GM23338 (cell line): Measurements from ENCODE around the gene TMCC1. TPM values are rescaled to one million over a fixed set of nuclear protein-coding genes. Genes with fewer than 3 reads are reported as not detected.

ENCODE experiments used
- ATAC-seq: fragments of 200-7000 bp; cut with Tn5 transposase; 3 replicates; pipeline ENCODE4 v1.9.1; 2020
- DNase-seq: peaks from one replicate; pipeline ENCODE4 v3.0.0-alpha.2; 2015; ENCODE audit warnings: low spot score
- H2AFZ ChIP-seq: fragments of 200-600 bp; sonication (generic); 2 replicates; pipeline ENCODE4 v1.8.0; 2016; ENCODE audit warnings: antibody characterized with exemption, mild to moderate bottlenecking, moderate library complexity
- H3F3A ChIP-seq: fragments of 200-600 bp; sonication (generic); replicated peaks from 2 replicates; pipeline ENCODE4 v1.8.0; 2017; ENCODE audit warnings: antibody characterized with exemption, mixed run types, low read depth
- H3K27ac ChIP-seq: fragments of 200-600 bp; sonication (generic); 2 replicates; pipeline ENCODE4 v1.6.1; 2016; ENCODE audit warnings: low read depth
- H3K27me3 ChIP-seq: fragments of 200-600 bp; sonication (generic); 2 replicates; pipeline ENCODE4 v1.8.0; 2016; ENCODE audit warnings: mild to moderate bottlenecking, mixed run types, moderate library complexity; ENCODE audit not compliant: insufficient read depth
- H3K36me3 ChIP-seq: fragments of 200-600 bp; sonication (generic); 2 replicates; pipeline ENCODE4 v1.8.0; 2016; ENCODE audit warnings: mild to moderate bottlenecking; ENCODE audit not compliant: insufficient read depth
- H3K4me1 ChIP-seq: fragments of 200-600 bp; sonication (generic); 2 replicates; pipeline ENCODE4 v1.8.0; 2016; ENCODE audit warnings: mild to moderate bottlenecking, moderate library complexity; ENCODE audit not compliant: insufficient read depth
- H3K4me2 ChIP-seq: fragments of 200-600 bp; sonication (generic); 2 replicates; pipeline ENCODE4 v1.7.1; 2017; ENCODE audit warnings: mixed run types
- H3K4me3 ChIP-seq: fragments of 200-600 bp; sonication (generic); 2 replicates; pipeline ENCODE4 v1.6.1; 2016; ENCODE audit warnings: mixed run types
- H3K79me2 ChIP-seq: fragments of 200-600 bp; sonication (generic); replicated peaks from 2 replicates; pipeline ENCODE4 v1.8.0; 2017; ENCODE audit warnings: mild to moderate bottlenecking; ENCODE audit not compliant: insufficient read depth
- H3K9me2 ChIP-seq: fragments of 200-600 bp; sonication (generic); 2 replicates; pipeline ENCODE4 v1.8.0; 2017; ENCODE audit not compliant: insufficient read depth
- H4K20me1 ChIP-seq: fragments of 200-600 bp; sonication (generic); replicated peaks from 2 replicates; pipeline ENCODE4 v1.8.0; 2017; ENCODE audit warnings: mild to moderate bottlenecking; ENCODE audit not compliant: insufficient read depth
- H3K27ac Mint-ChIP-seq: 2 replicates; pipeline ENCODE4 v1.8.0; 2020; ENCODE audit warnings: inconsistent platforms, mild to moderate bottlenecking, moderate library complexity, mixed read lengths
- H3K27me3 Mint-ChIP-seq: 3 replicates; pipeline ENCODE4 v1.8.0; 2022; ENCODE audit warnings: low read depth, mild to moderate bottlenecking, moderate library complexity, mixed read lengths, inconsistent platforms; ENCODE audit not compliant: insufficient read depth, poor library complexity
- H3K36me3 Mint-ChIP-seq: 3 replicates; pipeline ENCODE4 v1.8.0; 2021; ENCODE audit warnings: low read depth, mild to moderate bottlenecking, inconsistent platforms, moderate library complexity, mixed read lengths
- H3K4me1 Mint-ChIP-seq: 3 replicates; pipeline ENCODE4 v1.8.0; 2020; ENCODE audit warnings: mild to moderate bottlenecking, inconsistent platforms, mixed read lengths
- H3K4me3 Mint-ChIP-seq: 3 replicates; pipeline ENCODE4 v1.8.0; 2021; ENCODE audit warnings: moderate library complexity, mild to moderate bottlenecking, inconsistent platforms, mixed read lengths
- H3K9me3 Mint-ChIP-seq: 3 replicates; pipeline ENCODE4 v1.8.0; 2020; ENCODE audit warnings: moderate library complexity, mild to moderate bottlenecking, inconsistent platforms, mixed read lengths
- CREB1 ChIP-seq: fragments of 250-450 bp; sonication (Bioruptor Pico); IDR thresholded peaks from 2 replicates; pipeline ENCODE4 v1.5.0; 2020; ENCODE audit warnings: low read depth, mild to moderate bottlenecking, moderate library complexity
- CTCF ChIP-seq, 2 experiments: fragments of 200-600 bp in 1 of 2; sonication (generic) in 1 of 2; conservative IDR thresholded peaks; 2 replicates each; pipeline versions ENCODE4 v1.5.1 to v1.6.1; 2016 to 2017; ENCODE audit warnings: antibody characterized with exemption in 2 of 2, low read depth in 2 of 2, mild to moderate bottlenecking in 2 of 2, moderate library complexity in 1 of 2
- EZH2 ChIP-seq: fragments of 200-600 bp; sonication (generic); IDR thresholded peaks from one replicate; pipeline ENCODE4 v1.8.0; 2017; ENCODE audit warnings: antibody characterized with exemption, mild to moderate bottlenecking, low read depth; ENCODE audit not compliant: unreplicated experiment
- EZH2phosphoT487 ChIP-seq: fragments of 200-600 bp; sonication (generic); IDR thresholded peaks from one replicate; pipeline ENCODE4 v1.8.1; 2018; ENCODE audit warnings: antibody characterized with exemption; ENCODE audit not compliant: unreplicated experiment
- NANOG ChIP-seq: IDR thresholded peaks from 2 replicates; pipeline ENCODE4 v1.6.1; 2016; ENCODE audit warnings: antibody characterized with exemption, borderline replicate concordance
- POLR2AphosphoS5 ChIP-seq: IDR thresholded peaks from 2 replicates; pipeline ENCODE4 v1.6.1; 2016; ENCODE audit warnings: antibody characterized with exemption, low read depth
- STAT1 ChIP-seq: IDR thresholded peaks from one replicate; pipeline ENCODE4 v1.6.1; 2016; ENCODE audit warnings: antibody characterized with exemption; ENCODE audit not compliant: unreplicated experiment
- ZNF114 ChIP-seq: fragments of 250-450 bp; sonication (Bioruptor Pico); IDR thresholded peaks from 2 replicates; pipeline ENCODE4 v1.5.0; 2020; ENCODE audit warnings: mild to moderate bottlenecking, moderate library complexity
- polyA plus RNA-seq: library from polyadenylated mRNA; unstranded; fragments of >200 nt; fragmentation: Nextera tagmentation; extraction: Ambion mirVana; gene quantifications from 2 replicates; pipeline ENCODE4 v1.2.1, GENCODE V29; 2016
- total RNA-seq: library from RNA; depleted of rRNA; stranded (reverse); fragments of >200 nt; shearing (Covaris generic); gene quantifications from 2 replicates; pipeline ENCODE4 v1.2.3, GENCODE V29; 2014

TMCC1 gene
- total and polyA plus RNA-seq, 2 experiments from 2014 or later = 8.2 to 18.4 TPM

- TF ChIP-seq EZH2 = no peak
- no peak for TF ChIP-seq CTCF (conservative IDR thresholded peaks at IDR 0.05; ENCODE audit: low read depth in 2 of 2)
- no peak for TF ChIP-seq STAT1
- no peak for TF ChIP-seq EZH2phosphoT487
- TF ChIP-seq ZNF114 (CRISPR knock-in tag) = no peak
- TF ChIP-seq POLR2AphosphoS5 = no peak
- TF ChIP-seq NANOG = no peak
- TF ChIP-seq CREB1 (CRISPR knock-in tag) = no peak
Observed at GRCh38 chr3:129740090-129740489, 153.4 kb downstream of the TMCC1 start (continued).

GRCh38 chr3:129739634-129740033, 153.9 kb downstream of the TMCC1 start:
- H3K36me3 ChIP-seq = no peaks in the 10 kb centered on the region

More at GRCh38 chr3:129739634-129740033, 153.9 kb downstream of the TMCC1 start:
- Mint-ChIP-seq H3K9me3 (no peaks in the 10 kb centered on the region), H3K4me3 (no peak overlapping the region), H3K4me1 (no peaks in the 10 kb centered on the region; the same call in 2 of the 3 replicates), H3K27ac (no peak overlapping the region), H3K36me3 (no peaks in the 10 kb centered on the region), H3K27me3 (no peaks in the 10 kb centered on the region)
- no peaks in the 10 kb centered on the region for H3F3A ChIP-seq
- no peak overlapping the region for H3K27ac ChIP-seq
- no peaks in the 10 kb centered on the region for H3K4me1 ChIP-seq
- no peak overlapping the region for H3K4me2 ChIP-seq
- H3K27me3 ChIP-seq = no peaks in the 10 kb centered on the region
- ATAC-seq (no peak), DNase-seq (no peak)
- H3K79me2 ChIP-seq = no peaks in the 10 kb centered on the region
- H3K9me2 ChIP-seq = no peaks in the 10 kb centered on the region
- no peaks in the 10 kb centered on the region for H4K20me1 ChIP-seq
- TF ChIP-seq CTCF (conservative IDR thresholded peaks at IDR 0.05; ENCODE audit: low read depth in 2 of 2) = no peak
- H2AFZ ChIP-seq = no peak overlapping the region
- no peak overlapping the region for H3K4me3 ChIP-seq
